Measurements from ENCODE around the gene OTOP3. TPM values are rescaled to one million over a fixed set of nuclear protein-coding genes. Genes with fewer than 3 reads are reported as not detected.

The OTOP3 gene
- total RNA-seq, 1 donor from 2014 or later, result not detected

- no peak for DNase-seq
These were observed 18.3 kb upstream of the OTOP3 start for GRCh38 chr17:74917430-74917829.

- DNase-seq, result no peak
These were observed 16.8 kb upstream of the OTOP3 start for GRCh38 chr17:74918906-74919305.

- no peak for DNase-seq
These were observed 16.0 kb upstream of the OTOP3 start for GRCh38 chr17:74919440-74920305.

GRCh38 chr17:74920306-74920620 lies 15.4 kb upstream of the OTOP3 start:
- DNase-seq, result no peak

GRCh38 chr17:74920642-74921025 lies 15.1 kb upstream of the OTOP3 start:
- DNase-seq, result no peak

GRCh38 chr17:74921026-74921681 lies 14.5 kb upstream of the OTOP3 start:
- DNase-seq, result no peak

- DNase-seq, result no peak
These were observed 13.9 kb upstream of the OTOP3 start for GRCh38 chr17:74921769-74922168.

- DNase-seq, result no peak
These were observed 13.5 kb upstream of the OTOP3 start for GRCh38 chr17:74922172-74922571.

- DNase-seq, result no peak
These were observed 12.8 kb upstream of the OTOP3 start, which contains the start of gene USH1G for GRCh38 chr17:74922694-74923537. Gene USH1G (minus strand): TSS chr17:74923255. CDS start chr17:74923073, 182 bp downstream.

- peak; percentile 17 for DNase-seq
These were observed 12.0 kb upstream of the OTOP3 start for GRCh38 chr17:74923538-74924249.

GRCh38 chr17:74924250-74924948 lies 11.3 kb upstream of the OTOP3 start, which contains the start of gene OTOP2:
Gene OTOP2 (plus strand): TSS chr17:74924273. CDS start chr17:74924633, 360 bp downstream.
- DNase-seq, result no peak

GRCh38 chr17:74925242-74925641 lies 10.5 kb upstream of the OTOP3 start:
- DNase-seq, result no peak

- DNase-seq, result no peak
These were observed 6.9 kb upstream of the OTOP3 start for GRCh38 chr17:74928786-74929185.

- DNase-seq, result no peak
These were observed 5.1 kb upstream of the OTOP3 start for GRCh38 chr17:74930535-74931036.

- DNase-seq, result no peak
These were observed 650 bp upstream of the OTOP3 start for GRCh38 chr17:74935048-74935447.

GRCh38 chr17:74936470-74936799 lies 737 bp downstream of the OTOP3 start:
- DNase-seq, result no peak

- DNase-seq, result no peak
These were observed 1.7 kb downstream of the OTOP3 start for GRCh38 chr17:74937064-74938051.

- DNase-seq, result no peak
These were observed 2.7 kb downstream of the OTOP3 start for GRCh38 chr17:74938194-74938950.

GRCh38 chr17:74939534-74939933 lies 3.8 kb downstream of the OTOP3 start:
- DNase-seq, result no peak
